Thyroid gland (tissue), 4 donors: ENCODE data around the gene FOXP1.

Source experiments
- POLR2A ChIP-seq, 2 donors: fragments of 450-650 bp; IDR thresholded peaks; one replicate each; pipeline ENCODE4 v1.6.1; 2017; ENCODE audit warnings: antibody characterized with exemption in 2 of 2, mild to moderate bottlenecking in 2 of 2, moderate library complexity in 1 of 2
- TF ChIP-seq, protein P1 (sequence below), 6 experiments: fragments of 200-600 bp in 3 of 6; fragments of 450-650 bp in 3 of 6; sonication (generic) in 3 of 6; IDR thresholded peaks; one replicate each; pipeline ENCODE4 v1.5.1; 2016 to 2019; ENCODE audit warnings: antibody characterized with exemption in 6 of 6, mild to moderate bottlenecking in 2 of 6, inconsistent platforms in 1 of 6, moderate library complexity in 1 of 6

DNA sequence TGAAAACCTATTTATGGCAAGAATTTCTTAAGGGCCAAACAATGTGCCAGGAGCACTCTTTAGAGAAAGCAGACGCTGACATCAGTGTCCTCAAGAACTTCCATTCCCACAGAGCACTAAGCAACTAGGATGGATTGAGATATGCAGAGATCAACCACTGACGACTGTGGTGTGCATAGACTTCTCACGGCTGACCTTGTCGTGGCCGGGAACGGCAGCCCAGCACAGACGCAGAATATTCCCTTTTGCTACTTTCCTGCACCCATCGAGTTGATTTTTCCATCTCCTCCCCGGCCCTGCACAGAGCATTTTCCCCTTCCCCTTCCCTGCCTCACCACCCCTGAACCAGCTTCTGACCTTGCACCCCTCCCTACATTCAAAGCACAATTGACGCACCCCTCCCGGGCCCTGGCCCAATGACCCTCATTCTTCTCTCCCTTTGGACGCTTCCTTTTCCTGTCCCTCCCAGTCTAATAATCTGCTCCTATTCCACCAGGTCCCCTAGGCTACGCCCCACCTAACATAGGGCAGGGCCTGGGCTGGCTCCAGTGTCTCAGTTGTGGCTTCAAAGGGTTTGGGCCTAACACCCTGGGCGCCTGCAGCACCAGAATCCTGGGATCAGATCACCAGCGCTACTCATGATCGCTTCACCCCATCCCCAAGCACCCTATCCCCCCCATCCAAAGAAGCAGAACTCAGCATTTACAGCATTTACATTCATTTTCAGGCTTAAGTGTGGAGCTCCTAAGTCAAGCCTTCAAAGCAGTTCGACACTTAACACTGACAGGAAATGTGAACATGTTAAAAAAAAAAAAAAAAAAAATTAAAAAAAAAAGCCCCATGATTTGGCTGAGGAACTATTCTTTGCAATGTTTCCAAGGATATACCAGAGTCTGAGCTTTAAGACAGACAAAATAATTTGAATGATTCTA, 151.2 kb downstream of the FOXP1 start:
- TF ChIP-seq, protein P1, sequence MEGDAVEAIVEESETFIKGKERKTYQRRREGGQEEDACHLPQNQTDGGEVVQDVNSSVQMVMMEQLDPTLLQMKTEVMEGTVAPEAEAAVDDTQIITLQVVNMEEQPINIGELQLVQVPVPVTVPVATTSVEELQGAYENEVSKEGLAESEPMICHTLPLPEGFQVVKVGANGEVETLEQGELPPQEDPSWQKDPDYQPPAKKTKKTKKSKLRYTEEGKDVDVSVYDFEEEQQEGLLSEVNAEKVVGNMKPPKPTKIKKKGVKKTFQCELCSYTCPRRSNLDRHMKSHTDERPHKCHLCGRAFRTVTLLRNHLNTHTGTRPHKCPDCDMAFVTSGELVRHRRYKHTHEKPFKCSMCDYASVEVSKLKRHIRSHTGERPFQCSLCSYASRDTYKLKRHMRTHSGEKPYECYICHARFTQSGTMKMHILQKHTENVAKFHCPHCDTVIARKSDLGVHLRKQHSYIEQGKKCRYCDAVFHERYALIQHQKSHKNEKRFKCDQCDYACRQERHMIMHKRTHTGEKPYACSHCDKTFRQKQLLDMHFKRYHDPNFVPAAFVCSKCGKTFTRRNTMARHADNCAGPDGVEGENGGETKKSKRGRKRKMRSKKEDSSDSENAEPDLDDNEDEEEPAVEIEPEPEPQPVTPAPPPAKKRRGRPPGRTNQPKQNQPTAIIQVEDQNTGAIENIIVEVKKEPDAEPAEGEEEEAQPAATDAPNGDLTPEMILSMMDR (IDR thresholded peaks at IDR 0.05), result no peak
- TF ChIP-seq POLR2A (IDR thresholded peaks at IDR 0.05), result no peak
